GM18499 (cell line): Measurements from ENCODE around the gene DCAF7.

ENCODE experiments used
- ATAC-seq: cut with Tn5 transposase; IDR thresholded peaks from one replicate; pipeline ENCODE4 v1.9.1; 2021; ENCODE audit warnings: moderate number of reproducible peaks; ENCODE audit not compliant: insufficient read depth, unreplicated experiment

DCAF7 gene

GRCh38 chr17:63524051-63524450 lies 26.2 kb upstream of the DCAF7 start:
- ATAC-seq = no peak

- no peak for ATAC-seq
Observed at GRCh38 chr17:63525190-63525946, 24.9 kb upstream of the DCAF7 start.

GRCh38 chr17:63526861-63527260 lies 23.4 kb upstream of the DCAF7 start:
- no peak for ATAC-seq

- ATAC-seq = no peak
Observed at GRCh38 chr17:63528183-63528582, 22.1 kb upstream of the DCAF7 start.

- no peak for ATAC-seq
Observed at GRCh38 chr17:63529711-63530556, 20.3 kb upstream of the DCAF7 start.

GRCh38 chr17:63530557-63531021 lies 19.7 kb upstream of the DCAF7 start:
- ATAC-seq = no peak

GRCh38 chr17:63531022-63531965 lies 19.0 kb upstream of the DCAF7 start:
- no peak for ATAC-seq

- ATAC-seq = no peak
Observed at GRCh38 chr17:63533433-63534077, 16.7 kb upstream of the DCAF7 start.

- ATAC-seq = no peak
Observed at GRCh38 chr17:63534078-63534570, 16.2 kb upstream of the DCAF7 start.

GRCh38 chr17:63534816-63535455 lies 15.3 kb upstream of the DCAF7 start:
- no peak for ATAC-seq

GRCh38 chr17:63535640-63536039 lies 14.6 kb upstream of the DCAF7 start:
- ATAC-seq = no peak

GRCh38 chr17:63537001-63537400 lies 13.3 kb upstream of the DCAF7 start:
- ATAC-seq = no peak

- no peak for ATAC-seq
Observed at GRCh38 chr17:63537991-63538692, 12.1 kb upstream of the DCAF7 start.

- no peak for ATAC-seq
Observed at GRCh38 chr17:63538693-63539595, 11.3 kb upstream of the DCAF7 start.

GRCh38 chr17:63540590-63540989 lies 9.7 kb upstream of the DCAF7 start:
- ATAC-seq = no peak

- no peak for ATAC-seq
Observed at GRCh38 chr17:63542218-63542545, 8.1 kb upstream of the DCAF7 start.

- ATAC-seq = no peak
Observed at GRCh38 chr17:63542942-63543821, 7.1 kb upstream of the DCAF7 start.
